Measurements from ENCODE around the gene BLTP1.

The BLTP1 gene

GRCh38 chr4:122140834-122141233 lies 11.3 kb upstream of the BLTP1 start:
- no peak for DNase-seq (ENCODE audit: low read depth)
- in situ Hi-C loops (cut with HindIII; ENCODE audit: low sequenced_read_pairs): no loop called here
- no peak for TF ChIP-seq CTCF (IDR thresholded peaks at IDR 0.05; ENCODE audit: low read depth, low read length, missing control alignments)
- no peak overlapping the region for H3K4me3 ChIP-seq (ENCODE audit: low read depth, low read length)

GRCh38 chr4:122142687-122143086 lies 9.4 kb upstream of the BLTP1 start:
- no peak for DNase-seq (ENCODE audit: low read depth)
- no peak for TF ChIP-seq CTCF (IDR thresholded peaks at IDR 0.05; ENCODE audit: low read depth, low read length, missing control alignments)
- H3K4me3 ChIP-seq (ENCODE audit: low read depth, low read length): no peak overlapping the region
- in situ Hi-C loops (cut with HindIII; ENCODE audit: low sequenced_read_pairs): no loop called here

GRCh38 chr4:122146652-122147051 lies 5.5 kb upstream of the BLTP1 start:
- no peak for TF ChIP-seq CTCF (IDR thresholded peaks at IDR 0.05; ENCODE audit: low read depth, low read length, missing control alignments)
- in situ Hi-C loops (cut with HindIII; ENCODE audit: low sequenced_read_pairs): no loop called here

GRCh38 chr4:122150931-122151330 lies 1.2 kb upstream of the BLTP1 start:
- H3K4me3 ChIP-seq (ENCODE audit: low read depth, low read length): no peak overlapping the region
- DNase-seq (ENCODE audit: low read depth): no peak
- TF ChIP-seq CTCF (IDR thresholded peaks at IDR 0.05; ENCODE audit: low read depth, low read length, missing control alignments): no peak
- in situ Hi-C loops (cut with HindIII; ENCODE audit: low sequenced_read_pairs): no loop called here

More at GRCh38 chr4:122146652-122147051, 5.5 kb upstream of the BLTP1 start:
- no peak for DNase-seq (ENCODE audit: low read depth)
- no peak overlapping the region for H3K4me3 ChIP-seq (ENCODE audit: low read depth, low read length)

- peak; percentile 6 for DNase-seq (ENCODE audit: low read depth)
- in situ Hi-C loops (cut with HindIII; ENCODE audit: low sequenced_read_pairs): no loop called here
- TF ChIP-seq CTCF (IDR thresholded peaks at IDR 0.05; ENCODE audit: low read depth, low read length, missing control alignments): no peak
- H3K4me3 ChIP-seq (ENCODE audit: low read depth, low read length): peak overlapping the region; percentile 62
Observed at GRCh38 chr4:122152711-122153226, 638 bp downstream of the BLTP1 start.

GRCh38 chr4:122156819-122157218 lies 4.7 kb downstream of the BLTP1 start:
- in situ Hi-C loops (cut with HindIII; ENCODE audit: low sequenced_read_pairs): no loop called here
- no peak for TF ChIP-seq CTCF (IDR thresholded peaks at IDR 0.05; ENCODE audit: low read depth, low read length, missing control alignments)
- H3K4me3 ChIP-seq (ENCODE audit: low read depth, low read length): no peak overlapping the region
- no peak for DNase-seq (ENCODE audit: low read depth)

GRCh38 chr4:122163301-122163700 lies 11.2 kb downstream of the BLTP1 start:
- in situ Hi-C loops (cut with HindIII; ENCODE audit: low sequenced_read_pairs): no loop called here
- no peak overlapping the region for H3K4me3 ChIP-seq (ENCODE audit: low read depth, low read length)
- TF ChIP-seq CTCF (IDR thresholded peaks at IDR 0.05; ENCODE audit: low read depth, low read length, missing control alignments): no peak
- DNase-seq (ENCODE audit: low read depth): no peak

Data from astrocyte of the cerebellum (primary cell).